NCI-H82 treated with DMSO at 0.1 percent for 48 hours (cell line): Measurements from ENCODE around the gene IL32.
"Not testable (repeated sequence)": the region's sequence is repeated elsewhere in the genome, so short reads cannot be mapped to it uniquely, and the experiment has no call there.

Experiments used
- DNase-seq: peaks from one replicate; lab custom pipeline; 2025; ENCODE audit not compliant: unreplicated experiment; lab: John Stamatoyannopoulos, UW

Gene IL32

DNA sequence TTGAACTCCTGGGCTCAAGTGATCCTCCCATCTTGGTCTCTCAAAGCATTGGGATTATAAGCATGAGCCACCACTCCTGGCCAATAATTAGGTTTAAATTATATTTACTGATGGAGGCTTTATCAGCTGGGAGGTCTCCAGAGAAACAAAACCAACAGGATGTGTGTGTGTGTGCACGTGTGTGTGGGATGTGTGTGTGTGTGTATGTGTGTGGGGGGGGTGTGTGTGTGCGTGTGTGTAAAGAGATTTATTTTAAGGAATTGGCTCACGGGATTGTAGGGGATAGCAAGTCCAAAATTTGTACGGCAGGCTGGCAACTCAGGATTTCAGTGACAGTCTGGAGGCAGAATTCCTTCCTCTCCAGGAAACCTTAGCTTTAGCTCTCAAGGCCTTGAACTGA lies 14.4 kb upstream of the IL32 start:
- no peak for DNase-seq

- DNase-seq: no peak
Observed at GRCh38 chr16:3051494-3051893, 13.9 kb upstream of the IL32 start.

GRCh38 chr16:3052571-3053329 lies 12.7 kb upstream of the IL32 start:
- DNase-seq: not testable (repeated sequence)

- not testable (repeated sequence) for DNase-seq
Observed at GRCh38 chr16:3053330-3053710, 12.1 kb upstream of the IL32 start.

GRCh38 chr16:3054965-3055733 lies 10.3 kb upstream of the IL32 start:
- DNase-seq: no peak

DNA sequence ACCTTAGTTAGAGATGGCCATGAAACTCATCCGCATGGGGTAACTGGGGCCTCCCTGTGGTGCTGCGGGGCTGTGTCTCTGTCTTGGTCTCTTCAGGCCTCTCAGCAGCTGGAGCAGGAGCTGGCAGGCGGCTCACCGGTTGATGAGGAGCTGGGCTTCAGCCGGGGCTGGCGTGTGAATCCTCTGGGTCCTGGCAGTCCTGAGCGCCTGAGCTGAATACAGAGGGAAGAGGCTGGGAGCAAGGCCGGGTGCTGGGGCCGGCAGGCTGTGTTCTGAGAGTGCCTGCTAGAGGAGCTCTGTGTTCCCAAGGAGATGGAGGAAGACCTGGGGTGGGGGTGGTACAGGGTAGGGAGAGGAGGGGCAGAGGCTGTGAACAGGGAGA lies 9.7 kb upstream of the IL32 start:
- DNase-seq: not testable (repeated sequence)

GRCh38 chr16:3056336-3057180 lies 8.9 kb upstream of the IL32 start:
- no peak for DNase-seq

DNA sequence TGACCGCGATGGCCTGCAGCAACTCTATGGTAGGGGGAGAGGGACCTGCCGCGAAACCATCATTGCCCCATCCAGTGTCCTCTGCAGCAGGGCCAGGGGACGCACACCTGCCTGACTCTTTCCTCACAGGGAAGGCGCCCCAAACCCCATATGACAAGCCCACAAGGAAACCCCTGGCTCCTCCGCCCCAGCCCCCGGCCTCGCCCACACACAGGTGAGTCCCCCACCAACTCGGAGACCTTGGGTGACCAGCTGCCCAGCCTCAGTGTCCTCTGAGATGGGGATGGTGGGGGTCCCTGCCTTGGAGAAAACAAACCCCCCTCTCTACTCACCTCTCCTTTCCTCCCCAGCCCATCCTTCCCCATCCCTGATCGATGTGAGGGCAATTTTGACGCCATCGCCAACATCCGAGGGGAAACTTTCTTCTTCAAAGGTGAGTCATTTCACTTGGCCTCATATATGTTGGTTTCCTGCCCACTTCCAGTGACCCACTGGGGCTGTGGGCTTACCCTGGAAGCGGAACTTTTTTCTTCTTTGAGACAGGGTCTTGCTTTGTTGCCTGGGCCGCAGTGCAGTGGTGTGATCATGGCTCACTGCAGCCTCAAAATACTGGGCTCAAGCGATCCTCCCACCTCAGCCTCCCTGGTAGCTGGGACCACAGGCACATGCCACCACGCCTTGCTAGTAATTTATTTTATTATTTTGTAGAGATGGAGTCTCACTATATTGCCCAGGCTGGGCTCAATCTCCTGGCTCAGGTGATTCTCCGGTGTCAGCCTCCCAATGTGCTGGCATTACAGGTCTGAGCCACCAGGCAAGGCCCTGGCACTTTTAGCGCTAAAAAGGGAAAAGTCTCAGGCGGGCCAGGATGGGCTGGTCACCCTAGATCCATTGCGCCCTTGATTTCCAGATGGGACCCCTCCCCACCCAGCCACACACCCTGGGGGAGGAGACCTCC lies 8.0 kb upstream of the IL32 start:
- DNase-seq: no peak

DNA sequence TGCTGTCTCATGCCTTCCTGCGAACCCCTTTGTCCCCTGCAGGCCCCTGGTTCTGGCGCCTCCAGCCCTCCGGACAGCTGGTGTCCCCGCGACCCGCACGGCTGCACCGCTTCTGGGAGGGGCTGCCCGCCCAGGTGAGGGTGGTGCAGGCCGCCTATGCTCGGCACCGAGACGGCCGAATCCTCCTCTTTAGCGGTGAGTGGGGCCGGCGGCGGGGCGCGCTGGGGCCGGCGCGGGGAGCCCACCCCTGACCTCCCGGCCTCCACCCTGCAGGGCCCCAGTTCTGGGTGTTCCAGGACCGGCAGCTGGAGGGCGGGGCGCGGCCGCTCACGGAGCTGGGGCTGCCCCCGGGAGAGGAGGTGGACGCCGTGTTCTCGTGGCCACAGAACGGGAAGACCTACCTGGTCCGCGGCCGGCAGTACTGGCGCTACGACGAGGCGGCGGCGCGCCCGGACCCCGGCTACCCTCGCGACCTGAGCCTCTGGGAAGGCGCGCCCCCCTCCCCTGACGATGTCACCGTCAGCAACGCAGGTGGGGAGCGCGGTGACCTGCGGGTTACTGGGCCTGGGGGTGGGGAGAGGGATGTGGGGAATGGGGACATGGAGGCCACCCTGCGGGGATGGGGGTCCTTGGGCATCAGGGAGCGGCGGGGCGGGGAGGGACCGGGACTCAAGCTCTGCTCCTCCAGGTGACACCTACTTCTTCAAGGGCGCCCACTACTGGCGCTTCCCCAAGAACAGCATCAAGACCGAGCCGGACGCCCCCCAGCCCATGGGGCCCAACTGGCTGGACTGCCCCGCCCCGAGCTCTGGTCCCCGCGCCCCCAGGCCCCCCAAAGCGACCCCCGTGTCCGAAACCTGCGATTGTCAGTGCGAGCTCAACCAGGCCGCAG lies 7.1 kb upstream of the IL32 start:
- DNase-seq: peak; percentile 22

DNA sequence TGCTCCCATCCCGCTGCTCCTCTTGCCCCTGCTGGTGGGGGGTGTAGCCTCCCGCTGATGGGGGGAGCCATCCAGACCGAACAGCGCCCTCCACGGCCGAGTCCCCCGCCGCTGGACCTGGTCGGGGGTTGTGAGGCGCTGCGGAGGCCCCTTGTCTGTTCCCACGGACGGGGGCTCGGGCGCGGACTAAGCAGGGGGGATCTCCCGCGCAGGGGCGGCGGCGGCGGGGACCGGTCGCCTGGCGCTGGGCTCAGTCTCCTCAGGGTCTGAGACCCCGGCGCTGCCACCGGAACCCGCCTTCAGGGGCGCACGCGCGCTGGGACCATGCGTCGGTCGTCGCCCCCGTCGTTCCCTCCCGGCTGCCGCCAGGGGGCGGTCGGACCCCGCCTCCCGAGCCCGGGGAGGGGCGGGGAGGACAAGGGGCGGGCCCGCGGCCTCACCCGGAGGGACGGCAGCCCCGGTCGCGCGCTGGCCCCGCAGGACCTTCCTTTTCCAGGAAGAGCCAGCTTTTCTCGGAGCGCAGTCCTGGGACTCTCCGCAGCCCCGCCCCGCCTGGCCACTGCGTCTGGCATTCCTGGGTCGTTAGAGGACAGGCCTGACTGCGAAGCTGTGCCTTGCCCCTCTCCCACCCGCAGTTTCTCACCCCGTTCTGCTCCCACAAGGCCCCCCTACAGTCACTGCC lies 6.3 kb upstream of the IL32 start:
- peak; percentile 56 for DNase-seq

GRCh38 chr16:3059723-3060242 lies 5.7 kb upstream of the IL32 start:
- DNase-seq: no peak

DNA sequence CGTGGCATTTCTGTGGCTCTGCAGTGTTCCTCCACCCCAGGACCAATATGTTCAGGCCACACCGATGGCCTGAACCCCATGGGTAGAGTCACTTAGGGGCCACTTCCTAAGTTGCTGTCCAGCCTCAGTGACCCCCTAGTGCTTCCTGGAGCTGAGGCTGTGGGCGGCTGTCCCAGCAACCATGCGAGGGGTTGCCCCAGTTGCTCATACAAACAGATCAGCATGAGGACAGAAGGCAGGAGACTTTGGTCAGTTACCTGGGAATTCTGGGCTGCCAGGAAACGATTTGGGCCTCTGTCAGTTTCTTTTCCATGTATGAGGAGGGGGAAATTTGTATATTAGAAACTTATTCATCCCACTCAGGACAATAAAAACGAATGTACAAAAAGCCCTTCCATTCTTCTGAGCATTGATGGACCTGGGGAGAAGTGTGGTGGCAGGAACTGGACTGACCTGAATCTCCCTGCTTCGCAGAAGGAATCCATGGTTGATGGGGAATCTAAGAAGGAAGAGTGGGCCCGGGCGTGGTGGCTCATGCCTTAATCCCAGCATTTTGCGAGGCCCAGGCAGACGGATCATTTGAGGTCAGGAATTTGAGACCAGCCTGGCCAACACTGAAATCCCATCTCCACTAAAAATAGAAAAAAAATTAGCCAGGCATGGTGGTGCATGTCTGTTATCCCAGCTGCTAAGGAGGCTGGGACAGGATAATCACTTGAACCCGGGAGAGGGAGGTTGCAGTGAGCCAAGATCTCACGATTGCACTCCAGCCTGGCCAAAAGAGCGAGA lies 4.9 kb upstream of the IL32 start:
- peak; percentile 68 for DNase-seq

- DNase-seq: no peak
Observed at GRCh38 chr16:3062553-3062952, 2.9 kb upstream of the IL32 start.

GRCh38 chr16:3063625-3064386 lies 1.6 kb upstream of the IL32 start:
- no peak for DNase-seq

- no peak for DNase-seq
Observed at GRCh38 chr16:3065742-3066439, 451 bp downstream of the IL32 start.

DNA sequence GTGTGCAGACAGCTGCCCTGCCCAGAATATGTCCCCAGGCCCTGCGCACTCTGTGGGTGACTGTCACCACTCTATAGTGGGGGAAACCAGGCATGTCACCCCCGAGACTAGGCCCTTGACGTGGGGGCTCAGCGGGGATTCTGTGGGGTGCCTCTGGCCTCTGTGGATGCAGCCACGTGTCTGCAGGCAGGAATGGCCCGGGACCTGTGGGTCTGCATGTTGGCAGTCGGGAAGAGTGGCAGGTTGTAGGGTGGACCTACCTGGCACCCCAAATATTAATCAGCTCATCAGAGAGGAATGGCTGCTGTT lies 954 bp downstream of the IL32 start:
- DNase-seq: no peak

DNA sequence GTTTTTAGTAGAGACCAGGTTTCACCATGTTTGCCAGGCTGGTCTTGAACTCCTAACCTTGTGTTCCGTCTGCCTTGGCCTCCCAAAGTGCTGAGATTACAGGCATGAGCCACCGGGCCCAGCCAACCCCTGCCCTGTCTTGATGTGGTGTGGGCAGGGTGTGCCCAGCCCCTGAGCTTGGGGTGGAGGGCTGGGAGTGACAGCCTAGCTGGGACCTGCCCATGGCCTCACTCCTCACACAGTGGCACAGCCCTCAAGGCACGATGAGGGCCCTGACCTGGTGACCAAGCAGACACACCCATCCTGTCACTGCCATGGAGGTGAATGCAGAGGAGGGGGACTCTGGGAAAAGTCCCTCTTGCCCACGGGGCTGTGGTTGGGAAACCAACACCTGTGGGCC lies 3.0 kb downstream of the IL32 start:
- DNase-seq: no peak
